NCI-H2107 treated with DMSO at 0.1 percent for 48 hours (cell line): ENCODE measurements around the gene KRT28.

Experiments used
- DNase-seq: peaks from one replicate; lab custom pipeline; 2025; ENCODE audit not compliant: unreplicated experiment; lab: John Stamatoyannopoulos, UW

The KRT28 gene

GRCh38 chr17:40799859-40800258 is at the start of gene KRT28:
KRT28 (minus strand) TSS chr17:40799959; CDS start chr17:40799893, 66 bp downstream.
- DNase-seq, result no peak

GRCh38 chr17:40848583-40849235 is 49.0 kb upstream of the KRT28 start:
- no peak for DNase-seq

GRCh38 chr17:40846515-40847144 is 46.9 kb upstream of the KRT28 start:
- peak; percentile 11 for DNase-seq

- no peak for DNase-seq
Observed at GRCh38 chr17:40844671-40845107, 44.9 kb upstream of the KRT28 start.

- no peak for DNase-seq
Observed at GRCh38 chr17:40843242-40843641, 43.5 kb upstream of the KRT28 start.

GRCh38 chr17:40841246-40841645 is 41.5 kb upstream of the KRT28 start:
- DNase-seq, result no peak

- no peak for DNase-seq
Observed at GRCh38 chr17:40839194-40839593, 39.4 kb upstream of the KRT28 start.

GRCh38 chr17:40836020-40836419 is 36.3 kb upstream of the KRT28 start:
- DNase-seq, result no peak

- DNase-seq, result no peak
Observed at GRCh38 chr17:40833882-40834281, 34.1 kb upstream of the KRT28 start.

- no peak for DNase-seq
Observed at GRCh38 chr17:40832840-40833239, 33.1 kb upstream of the KRT28 start.

GRCh38 chr17:40830085-40830776 is 30.5 kb upstream of the KRT28 start:
- no peak for DNase-seq

GRCh38 chr17:40828454-40829044 is 28.8 kb upstream of the KRT28 start:
- DNase-seq, result no peak

- DNase-seq, result no peak
Observed at GRCh38 chr17:40827746-40828453, 28.1 kb upstream of the KRT28 start.

- no peak for DNase-seq
Observed at GRCh38 chr17:40825599-40825998, 25.8 kb upstream of the KRT28 start.

GRCh38 chr17:40824015-40824832 is 24.5 kb upstream of the KRT28 start:
- DNase-seq, result no peak

GRCh38 chr17:40822132-40822812 is 22.5 kb upstream of the KRT28 start, which contains the start of gene KRT10:
KRT10 (minus strand) TSS chr17:40822614; CDS start chr17:40822585, 29 bp downstream.
- no peak for DNase-seq

- no peak for DNase-seq
Observed at GRCh38 chr17:40821536-40821935, 21.8 kb upstream of the KRT28 start.

- DNase-seq, result no peak
Observed at GRCh38 chr17:40820228-40820838, 20.6 kb upstream of the KRT28 start.

GRCh38 chr17:40819528-40820125 is 19.9 kb upstream of the KRT28 start:
- DNase-seq, result no peak
